HUDEP-2 (cell line): Measurements from ENCODE around the gene PGAP1.

ENCODE experiments used
- DNase-seq, 76 experiments: peaks; one replicate each; lab custom pipeline; 2025; ENCODE audit not compliant: unreplicated experiment in 76 of 76; lab: John Stamatoyannopoulos, UW

Gene PGAP1, protein sequence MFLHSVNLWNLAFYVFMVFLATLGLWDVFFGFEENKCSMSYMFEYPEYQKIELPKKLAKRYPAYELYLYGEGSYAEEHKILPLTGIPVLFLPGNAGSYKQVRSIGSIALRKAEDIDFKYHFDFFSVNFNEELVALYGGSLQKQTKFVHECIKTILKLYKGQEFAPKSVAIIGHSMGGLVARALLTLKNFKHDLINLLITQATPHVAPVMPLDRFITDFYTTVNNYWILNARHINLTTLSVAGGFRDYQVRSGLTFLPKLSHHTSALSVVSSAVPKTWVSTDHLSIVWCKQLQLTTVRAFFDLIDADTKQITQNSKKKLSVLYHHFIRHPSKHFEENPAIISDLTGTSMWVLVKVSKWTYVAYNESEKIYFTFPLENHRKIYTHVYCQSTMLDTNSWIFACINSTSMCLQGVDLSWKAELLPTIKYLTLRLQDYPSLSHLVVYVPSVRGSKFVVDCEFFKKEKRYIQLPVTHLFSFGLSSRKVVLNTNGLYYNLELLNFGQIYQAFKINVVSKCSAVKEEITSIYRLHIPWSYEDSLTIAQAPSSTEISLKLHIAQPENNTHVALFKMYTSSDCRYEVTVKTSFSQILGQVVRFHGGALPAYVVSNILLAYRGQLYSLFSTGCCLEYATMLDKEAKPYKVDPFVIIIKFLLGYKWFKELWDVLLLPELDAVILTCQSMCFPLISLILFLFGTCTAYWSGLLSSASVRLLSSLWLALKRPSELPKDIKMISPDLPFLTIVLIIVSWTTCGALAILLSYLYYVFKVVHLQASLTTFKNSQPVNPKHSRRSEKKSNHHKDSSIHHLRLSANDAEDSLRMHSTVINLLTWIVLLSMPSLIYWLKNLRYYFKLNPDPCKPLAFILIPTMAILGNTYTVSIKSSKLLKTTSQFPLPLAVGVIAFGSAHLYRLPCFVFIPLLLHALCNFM

DNA sequence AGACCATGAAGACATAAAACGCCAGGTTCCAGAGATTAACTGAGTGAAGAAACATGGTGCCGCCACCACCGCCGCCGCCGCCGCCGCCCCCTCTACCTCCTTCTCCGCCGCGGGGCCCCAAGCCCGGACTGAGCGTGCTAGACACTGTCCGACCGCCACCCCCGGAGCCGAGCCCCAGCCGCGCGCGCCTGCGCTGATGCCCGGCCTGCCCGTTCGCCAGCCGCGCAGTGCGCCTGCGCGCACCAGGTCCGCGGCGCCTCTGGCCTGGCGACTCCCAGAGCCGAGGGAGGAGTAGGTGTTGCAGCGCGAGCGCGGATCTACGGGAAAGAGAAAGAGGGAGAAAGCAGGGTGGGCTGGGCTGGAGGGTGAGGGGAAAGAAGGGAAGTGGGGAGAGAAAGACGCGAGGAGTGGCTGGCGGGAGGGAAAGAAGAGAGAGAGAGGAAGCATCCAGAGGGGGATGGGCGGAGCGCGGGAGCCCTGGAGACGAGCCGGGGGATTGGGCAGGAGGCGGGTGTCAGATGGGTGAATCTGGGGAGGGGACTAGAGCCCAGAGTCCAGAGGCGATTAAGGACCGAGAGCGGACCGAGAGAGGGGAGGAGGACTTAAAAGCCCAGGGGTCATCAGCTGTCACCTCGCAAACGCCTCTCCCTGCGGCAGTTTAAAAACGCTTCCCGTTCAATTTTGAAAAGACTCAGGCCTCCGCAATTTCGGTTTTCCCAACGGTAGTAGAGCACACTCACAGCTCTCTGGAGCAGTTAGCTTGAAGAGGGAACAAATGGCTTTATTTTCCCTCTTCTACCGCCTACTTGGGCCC, at the start of gene PGAP1:
Gene PGAP1 (minus strand): TSS at position 146 of the 814 bp plus-strand sequence. CDS start 91 bp downstream, at position 55.
- DNase-seq, result peak in 67 of 76 experiments; percentile 2 to 75 (median 43)

DNA sequence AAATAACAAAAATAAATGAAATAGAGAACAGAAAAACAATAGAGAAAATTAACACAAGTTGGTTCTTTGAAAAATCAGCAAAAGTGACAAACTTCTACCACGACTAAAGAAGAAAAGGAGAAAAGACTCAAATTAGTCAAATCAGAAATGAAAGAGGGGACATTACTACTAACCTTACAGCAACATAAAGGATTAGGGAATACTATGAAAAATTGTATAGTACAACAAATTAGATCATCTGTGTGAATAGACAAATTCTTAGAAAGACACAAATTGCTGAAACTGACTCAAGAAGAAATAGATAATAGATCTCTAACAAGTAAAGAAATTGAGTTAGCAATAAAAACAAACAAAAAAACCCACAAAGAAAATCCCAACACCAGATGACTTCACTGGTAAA, 48.5 kb upstream of the PGAP1 start:
- DNase-seq, result no peak

DNA sequence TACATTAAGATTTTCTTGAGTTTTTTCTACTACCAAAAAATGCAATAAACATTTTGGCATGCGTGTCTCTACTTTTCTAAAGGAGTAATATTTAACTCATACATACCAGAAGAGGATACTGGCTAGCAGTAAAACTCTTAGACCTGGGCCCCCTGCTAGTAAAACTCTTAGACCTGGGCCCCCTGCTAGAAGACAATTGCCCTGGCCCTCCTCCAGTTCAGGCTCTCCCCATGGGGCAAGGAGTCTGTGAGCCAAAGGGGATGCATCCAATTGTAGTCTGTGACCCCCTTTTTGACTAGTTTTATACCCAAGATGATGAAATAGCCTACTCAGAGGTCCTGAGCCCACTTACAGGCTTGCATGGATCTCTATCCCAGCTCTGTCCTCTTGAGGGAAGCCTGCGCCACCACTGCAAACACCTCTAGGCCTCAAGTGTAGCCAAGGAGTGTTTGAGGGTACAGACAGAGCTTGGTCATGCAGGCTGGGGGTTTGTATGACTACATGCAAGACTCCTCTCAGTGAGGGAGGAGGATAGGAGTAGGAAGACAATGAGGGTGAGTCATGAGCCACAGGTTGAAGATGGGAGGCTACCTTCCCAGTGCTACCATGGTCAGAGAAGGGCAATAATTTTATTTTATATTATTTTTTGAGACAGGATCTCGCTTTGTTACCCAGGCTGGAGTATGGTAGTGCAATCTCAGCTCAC, 45.2 kb upstream of the PGAP1 start:
- DNase-seq, result no peak

DNA sequence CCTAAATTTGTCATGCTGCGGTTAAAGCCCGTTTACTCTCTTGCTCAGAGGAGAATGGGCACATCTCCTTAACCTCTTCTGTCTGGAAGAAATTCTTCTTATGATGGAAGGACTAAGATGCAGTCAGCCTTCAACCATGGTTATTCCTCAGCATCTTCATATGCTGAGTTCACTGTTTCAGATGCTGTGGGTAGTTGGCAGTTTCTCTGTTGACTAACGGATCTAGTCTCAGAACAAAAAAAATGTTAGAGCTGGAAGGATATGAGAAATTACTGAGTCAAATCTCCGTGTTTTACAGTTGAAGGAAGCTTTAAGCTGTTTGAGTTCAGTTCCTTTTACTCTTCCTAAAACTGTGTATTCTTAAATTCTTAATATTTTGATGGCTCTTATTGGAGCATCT, 43.6 kb upstream of the PGAP1 start:
- no peak for DNase-seq

DNA sequence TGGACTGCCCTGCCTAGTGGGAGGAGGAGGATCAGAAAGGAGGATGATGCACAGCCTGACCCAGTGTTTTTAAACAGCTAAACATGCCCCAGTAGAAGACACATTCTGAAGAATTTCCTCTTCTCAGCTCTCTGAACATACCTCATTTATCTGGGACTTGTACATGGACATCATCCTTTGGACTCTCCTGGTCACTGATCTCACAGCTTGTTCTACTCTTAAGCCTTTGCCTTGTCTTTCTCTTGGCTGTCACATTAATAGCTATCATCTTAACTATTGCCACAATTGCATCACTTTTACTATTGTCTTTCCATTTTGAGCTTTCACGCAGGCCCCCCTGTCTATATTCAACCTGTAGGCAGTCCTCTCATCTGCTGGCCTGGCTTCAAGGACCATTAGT, 42.0 kb upstream of the PGAP1 start:
- no peak for DNase-seq

DNA sequence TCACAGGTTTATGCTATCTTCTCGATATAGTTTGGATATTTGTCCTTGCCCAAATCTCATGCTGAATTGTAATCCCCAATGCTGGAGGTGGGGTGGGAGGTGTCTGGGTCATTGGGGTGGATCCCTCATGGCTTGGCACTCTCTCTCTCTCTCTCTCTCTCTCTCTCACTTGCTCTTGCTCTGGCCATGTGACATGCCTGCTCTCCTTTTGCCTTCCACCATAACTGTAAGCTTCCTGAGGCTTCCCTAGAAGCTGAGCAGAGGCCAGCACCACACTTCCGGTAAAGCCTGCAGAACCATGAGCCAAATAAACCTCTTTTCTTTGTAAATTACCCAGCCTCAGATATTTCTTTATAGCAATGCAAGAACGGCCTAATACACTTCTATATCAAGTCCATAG, 41.3 kb upstream of the PGAP1 start:
- no peak for DNase-seq

DNA sequence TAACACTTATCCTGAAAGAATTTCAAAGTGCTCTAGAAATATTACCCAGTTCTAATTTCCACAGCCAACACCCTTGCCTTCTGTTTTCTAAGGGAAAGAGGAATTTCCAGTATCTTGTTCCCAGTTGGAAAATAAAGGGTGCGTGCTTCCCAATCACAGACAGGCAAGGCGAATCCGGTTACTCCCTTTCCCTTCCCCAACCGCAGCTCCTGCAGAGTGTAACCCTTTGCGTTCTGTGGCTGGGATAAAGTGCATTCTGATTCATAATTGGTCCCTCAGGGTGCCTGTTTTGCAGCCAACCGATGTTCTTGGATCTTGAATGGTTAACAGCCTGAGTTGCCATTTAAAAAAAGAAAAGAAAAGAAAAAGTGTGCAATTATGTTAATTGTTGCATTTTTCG, 40.6 kb upstream of the PGAP1 start:
- DNase-seq, result no peak

DNA sequence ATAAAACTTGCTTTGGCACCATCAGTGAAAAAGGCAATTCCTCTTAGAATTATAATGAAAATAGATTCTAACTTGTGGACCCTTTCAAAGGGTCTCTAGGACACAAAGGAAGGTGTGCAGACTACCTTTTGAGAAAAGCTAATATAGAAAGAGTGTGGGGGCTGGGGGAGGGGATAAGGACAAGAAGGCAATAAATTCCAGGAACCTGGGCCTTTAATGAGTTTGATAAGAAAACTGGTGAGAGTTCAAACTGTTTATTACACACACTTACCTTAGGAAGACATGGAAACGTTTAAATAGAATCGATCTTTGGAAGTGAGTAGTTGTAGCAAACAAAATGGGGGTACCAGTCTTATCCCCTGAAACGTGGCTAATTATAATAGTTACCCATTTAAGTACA, 39.6 kb upstream of the PGAP1 start:
- no peak for DNase-seq

DNA sequence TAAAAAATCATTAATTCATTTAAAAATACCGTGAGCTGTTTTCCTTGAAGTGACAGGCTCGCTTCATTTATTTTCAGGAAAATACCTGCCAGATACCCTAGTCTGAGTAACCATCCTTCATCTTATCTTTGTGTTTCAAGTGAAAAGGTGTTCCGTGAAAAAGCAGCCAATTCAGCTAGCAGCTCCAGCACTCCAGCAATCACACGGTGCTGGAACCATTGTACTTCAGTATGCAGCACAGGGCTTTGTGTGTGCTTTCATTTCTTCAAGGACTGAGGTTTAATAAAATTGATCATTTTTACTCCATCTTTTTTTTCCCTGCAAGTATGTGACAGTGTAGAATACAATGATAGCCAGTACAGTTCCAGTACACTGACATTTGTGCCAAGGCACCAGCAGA, 39.1 kb upstream of the PGAP1 start:
- no peak for DNase-seq

DNA sequence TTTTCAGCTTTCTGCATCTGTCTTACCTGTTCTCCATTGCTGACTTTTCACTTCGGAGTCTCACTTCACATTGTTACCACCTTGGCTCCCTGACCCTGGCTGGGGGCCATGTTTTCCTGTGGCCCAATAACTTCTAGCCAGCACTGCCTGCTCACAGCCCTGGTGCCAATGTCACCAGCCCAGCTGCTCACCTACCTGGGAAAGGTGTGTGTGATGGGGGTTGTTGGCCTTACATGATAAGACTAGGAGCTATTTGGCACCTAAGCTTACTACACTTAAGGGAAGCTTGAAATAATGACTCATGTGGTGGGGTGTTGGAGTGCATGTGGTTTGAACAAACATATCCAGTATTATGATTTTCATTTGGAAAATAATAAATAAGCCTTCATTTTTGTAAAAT, 37.5 kb upstream of the PGAP1 start:
- DNase-seq, result no peak

DNA sequence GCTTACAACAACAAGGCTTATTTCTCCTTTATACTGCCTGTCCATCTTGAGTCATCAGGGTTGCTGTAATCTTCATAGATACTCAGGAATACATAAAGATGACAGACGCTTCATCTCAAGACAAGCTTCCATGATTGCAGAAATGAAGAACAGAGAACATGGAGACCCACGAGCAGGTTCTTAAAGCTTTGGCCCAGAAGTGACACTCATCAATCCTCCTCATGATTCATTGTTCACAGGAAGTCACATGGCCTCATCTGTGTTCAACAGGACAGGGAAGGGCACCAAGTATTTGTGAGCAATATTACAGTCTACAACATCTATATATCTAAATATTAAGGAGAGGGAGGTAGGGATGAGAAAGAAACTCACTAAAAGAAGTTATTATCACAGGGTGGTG, 36.5 kb upstream of the PGAP1 start:
- DNase-seq, result no peak

DNA sequence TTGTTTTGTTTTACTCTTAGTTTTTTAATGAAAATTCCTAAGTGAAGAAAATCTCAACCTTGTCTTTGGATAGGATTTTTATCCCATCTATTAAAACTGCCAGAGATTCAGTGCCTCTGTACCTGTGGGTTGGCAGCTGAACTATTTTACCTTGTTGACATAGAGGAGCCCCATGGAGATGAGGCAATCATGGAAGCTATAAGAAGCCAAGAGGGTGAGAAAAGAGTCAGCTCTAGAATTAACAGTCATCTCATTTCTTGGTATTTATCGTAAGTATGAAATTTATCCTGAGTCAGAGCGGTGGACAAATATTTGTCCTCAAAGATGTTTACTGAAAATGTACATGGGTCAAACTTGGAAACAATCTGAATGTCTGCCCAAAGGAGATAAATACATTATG, 35.8 kb upstream of the PGAP1 start:
- DNase-seq, result no peak

DNA sequence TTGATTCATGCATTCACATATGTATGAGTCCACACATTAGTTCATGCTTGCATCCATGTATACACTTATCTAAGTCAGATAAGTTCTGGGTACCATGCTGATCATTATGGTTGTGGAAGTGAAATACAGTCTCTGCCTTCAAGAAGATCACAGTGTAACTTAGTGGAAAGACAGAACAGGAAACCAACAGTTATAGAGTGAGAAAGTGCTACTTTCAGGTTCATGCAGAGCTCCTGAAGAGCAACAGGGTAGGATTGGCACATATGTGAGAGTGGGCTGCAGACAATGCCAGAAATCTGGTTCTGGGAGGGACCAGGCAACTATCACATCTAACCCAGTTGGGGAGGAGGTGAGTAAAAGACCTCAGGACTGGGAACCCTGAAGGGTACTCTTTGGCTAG, 35.4 kb upstream of the PGAP1 start:
- DNase-seq, result no peak

DNA sequence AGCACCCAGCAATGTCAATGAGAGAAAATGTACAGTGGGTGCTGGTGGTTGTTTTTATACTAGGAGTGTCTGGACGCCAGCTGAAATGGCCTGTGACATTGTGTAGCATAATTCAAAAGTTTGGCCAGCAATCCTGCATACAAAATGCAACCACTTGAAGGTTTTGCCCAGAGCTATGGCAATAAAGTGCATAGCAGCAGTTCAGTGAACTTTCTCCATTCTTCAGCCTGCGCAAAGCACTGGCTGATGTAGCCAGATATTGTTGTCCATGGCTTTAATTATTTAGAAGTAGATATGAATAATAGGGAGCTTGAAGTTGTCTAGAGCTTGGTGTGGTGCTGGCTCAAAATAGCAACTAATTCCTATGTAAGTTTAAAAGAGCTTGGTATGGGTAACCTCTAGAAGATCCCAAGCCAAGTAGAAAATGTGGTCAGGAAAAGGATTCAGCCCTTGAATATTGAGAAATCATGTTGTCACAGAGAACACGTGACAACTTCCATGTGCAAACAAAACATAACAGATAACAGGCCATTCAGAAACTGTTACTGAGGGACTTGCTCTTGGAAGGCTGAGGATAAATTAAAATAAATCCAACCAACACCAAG, 33.3 kb upstream of the PGAP1 start:
- no peak for DNase-seq

DNA sequence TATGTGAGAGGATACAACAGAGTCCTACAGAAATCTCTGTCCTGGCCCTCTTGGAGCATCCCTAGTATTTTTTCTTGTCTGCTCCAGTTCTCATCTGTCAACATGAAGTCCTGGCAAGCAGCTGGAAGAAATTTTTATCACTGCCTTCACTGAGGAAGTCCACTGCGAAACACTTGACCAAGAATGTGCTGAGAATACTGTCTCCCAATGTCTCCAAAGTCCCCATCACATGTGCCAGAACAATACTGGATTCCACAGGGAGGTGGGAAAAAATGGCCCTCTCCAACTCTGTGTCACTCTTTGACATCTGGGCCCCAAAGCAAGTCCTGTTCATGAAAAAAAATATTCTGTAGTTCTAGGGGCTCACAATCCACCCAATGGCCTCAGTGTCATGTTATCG, 32.8 kb upstream of the PGAP1 start:
- no peak for DNase-seq

DNA sequence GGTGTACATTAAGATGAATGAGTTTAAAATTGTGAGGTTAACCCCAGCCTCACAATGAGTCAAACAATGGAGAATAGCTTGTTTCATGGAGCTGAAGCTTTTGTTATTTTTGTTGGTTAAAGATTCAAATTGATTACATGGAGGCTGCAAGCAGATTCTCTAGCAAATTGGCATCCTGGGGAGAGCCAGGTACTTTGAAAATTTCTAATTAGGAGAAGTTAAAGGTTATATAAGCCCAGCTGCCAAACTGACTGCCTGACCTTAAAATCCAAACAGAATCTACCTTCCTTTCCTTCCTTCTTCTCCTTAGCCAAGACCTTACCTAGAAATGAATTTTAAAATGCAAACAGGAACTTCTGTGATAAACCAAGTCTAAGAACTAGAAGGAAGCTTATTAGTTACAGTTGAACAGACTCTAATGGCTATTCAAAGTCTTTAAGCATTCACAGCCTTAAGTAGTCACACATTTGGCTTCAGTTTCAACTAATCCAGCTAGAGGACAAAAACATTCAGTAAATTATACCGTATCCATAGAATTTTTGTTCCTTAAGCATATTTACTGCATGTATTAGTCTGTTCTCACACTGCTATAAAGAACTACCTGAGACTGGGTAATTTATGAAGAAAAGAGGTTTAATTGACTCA, 31.5 kb upstream of the PGAP1 start:
- DNase-seq, result no peak

DNA sequence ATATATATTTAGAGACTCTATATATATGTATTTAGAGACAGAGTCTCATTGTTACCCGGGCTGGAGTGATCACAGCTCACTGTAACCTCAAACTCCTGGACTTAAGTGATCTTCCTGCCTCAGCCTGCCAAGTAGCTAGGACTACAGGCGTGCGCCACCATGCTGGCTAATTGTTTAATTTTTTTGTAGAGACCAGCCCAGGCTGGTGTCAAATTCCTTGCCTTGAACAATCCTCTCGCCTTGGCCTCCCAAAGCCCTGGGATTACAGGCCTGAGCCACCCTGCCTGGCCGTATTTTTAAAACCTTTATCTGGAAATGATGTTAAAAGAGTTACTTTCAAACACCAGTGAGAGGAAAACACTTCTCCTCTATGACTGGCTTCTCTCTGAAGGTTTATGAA, 30.9 kb upstream of the PGAP1 start:
- DNase-seq, result no peak

DNA sequence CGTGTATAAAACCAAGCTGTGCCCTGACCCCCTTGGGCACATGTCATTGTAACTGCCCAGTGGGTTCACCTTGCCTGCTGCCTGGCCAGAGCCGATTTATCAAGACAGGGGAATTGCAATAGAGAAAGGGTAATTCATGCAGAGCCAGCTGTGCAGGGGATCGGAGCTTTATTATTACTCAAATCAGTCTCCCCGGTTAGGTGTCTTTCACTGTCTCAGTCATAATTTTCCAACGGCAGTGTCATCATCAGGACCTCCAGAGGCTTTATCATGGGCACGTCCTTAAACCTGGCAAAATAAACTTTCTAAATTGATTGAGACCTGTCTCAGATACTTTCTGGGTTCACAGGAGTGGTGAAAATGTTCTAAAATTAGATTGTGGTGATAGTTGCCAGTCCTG, 29.6 kb upstream of the PGAP1 start:
- DNase-seq, result no peak

DNA sequence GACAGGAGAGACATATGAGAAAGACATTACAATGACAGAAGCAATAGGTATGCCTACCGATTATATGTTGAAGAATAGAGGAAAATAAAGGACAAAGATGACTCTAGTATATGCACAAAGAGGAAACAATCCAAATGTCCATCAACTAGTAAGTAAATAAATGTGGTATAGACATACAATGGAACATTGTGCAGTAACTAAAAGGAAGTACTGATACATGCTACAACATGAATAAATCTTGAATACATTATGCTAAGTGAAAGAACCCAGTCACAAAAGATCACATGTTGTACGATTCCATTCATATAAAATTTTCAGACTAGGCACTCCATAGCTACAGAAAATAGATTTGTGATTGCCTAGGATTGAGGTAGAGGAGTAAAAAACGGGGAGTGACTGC, 28.5 kb upstream of the PGAP1 start:
- DNase-seq, result no peak

DNA sequence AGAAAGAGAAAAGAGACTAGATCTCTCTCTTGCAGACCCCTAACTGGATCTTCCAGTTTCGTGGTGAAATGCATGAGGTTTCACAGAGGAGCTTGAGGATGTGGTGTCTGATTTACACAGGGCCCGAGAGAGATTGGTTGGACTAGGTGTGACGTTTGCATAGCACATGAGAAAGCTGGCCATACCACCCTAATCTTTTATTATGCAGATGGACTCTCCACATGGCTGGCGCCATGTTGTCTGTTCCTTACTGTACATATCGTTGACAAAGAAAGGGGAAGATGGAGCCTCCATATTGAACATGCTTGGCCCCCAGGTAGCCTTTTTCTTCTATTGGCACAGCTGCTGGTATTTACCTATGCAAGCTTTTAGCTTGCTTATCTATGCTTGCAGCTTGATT, 27.5 kb upstream of the PGAP1 start:
- DNase-seq, result no peak
